SK-N-SH treated with all-trans-retinoic acid at 6 μM for 48 hours (cell line): ENCODE results near the gene ATP4B.

ENCODE experiments used
- ARNTL ChIP-seq: fragments of 450-650 bp; formaldehyde crosslinking; IDR thresholded peaks from 2 replicates; pipeline ENCODE4 v1.5.0; 2020; ENCODE audit warnings: low read depth, mild to moderate bottlenecking, moderate library complexity, borderline replicate concordance
- RARB ChIP-seq: fragments of 250-450 bp; sonication (Bioruptor Pico); IDR thresholded peaks from 2 replicates; pipeline ENCODE4 v1.8.0; 2021; ENCODE audit warnings: mild to moderate bottlenecking, moderate library complexity
- TOX ChIP-seq: fragments of 250-450 bp; sonication (Bioruptor Pico); IDR thresholded peaks from 2 replicates; pipeline ENCODE4 v1.8.0; 2021; ENCODE audit warnings: mild to moderate bottlenecking, moderate library complexity, borderline replicate concordance
- ZFP3 ChIP-seq: fragments of 250-450 bp; sonication (Bioruptor Pico); IDR thresholded peaks from 2 replicates; pipeline ENCODE4 v1.5.0; 2020; ENCODE audit warnings: mild to moderate bottlenecking, moderate library complexity
- ZFP30 ChIP-seq: fragments of 450-650 bp; formaldehyde crosslinking; IDR thresholded peaks from 2 replicates; pipeline ENCODE4 v1.5.0; 2022; ENCODE audit warnings: mild to moderate bottlenecking, moderate library complexity
- ZNF565 ChIP-seq: fragments of 450-650 bp; formaldehyde crosslinking; conservative IDR thresholded peaks from 2 replicates; pipeline ENCODE4 v1.5.0; 2020; ENCODE audit warnings: low read depth, mild to moderate bottlenecking, moderate library complexity
- ZNF8 ChIP-seq: fragments of 450-650 bp; formaldehyde crosslinking; IDR thresholded peaks from 2 replicates; pipeline ENCODE4 v1.5.0; 2020; ENCODE audit warnings: mild to moderate bottlenecking, moderate library complexity
- TF ChIP-seq, protein P1 (sequence below): fragments of 250-450 bp; sonication (Bioruptor Pico); IDR thresholded peaks from 2 replicates; pipeline ENCODE4 v1.5.1; 2020; ENCODE audit warnings: low read depth, mild to moderate bottlenecking, moderate library complexity
- TF ChIP-seq, protein P2 (sequence below): fragments of 250-450 bp; sonication (Bioruptor Pico); IDR thresholded peaks from 2 replicates; pipeline ENCODE4 v1.8.0; 2020; ENCODE audit warnings: mild to moderate bottlenecking, moderate library complexity, borderline replicate concordance

DNA sequence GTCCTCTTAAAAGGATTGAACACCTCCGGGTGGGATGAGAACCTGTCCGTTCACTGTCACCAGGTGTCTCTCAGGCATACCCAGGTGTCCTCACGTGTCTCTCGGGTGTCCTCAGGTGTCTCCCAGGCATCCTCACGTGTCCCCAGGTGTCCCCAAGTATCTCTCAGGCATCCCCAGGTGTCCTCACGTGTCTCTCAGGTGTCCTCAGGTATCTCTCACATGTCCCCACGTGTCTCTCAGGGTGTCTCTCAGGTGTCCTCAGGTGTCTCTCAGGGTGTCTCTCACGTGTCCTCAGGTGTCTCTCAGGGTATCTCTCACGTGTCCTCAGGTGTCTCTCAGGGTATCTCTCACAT is 33.8 kb downstream of the ATP4B start:
- TF ChIP-seq ZFP3 (CRISPR knock-in tag), result no peak
- no peak for TF ChIP-seq RARB (CRISPR knock-in tag)
- no peak for TF ChIP-seq ZNF565 (CRISPR knock-in tag)
- no peak for TF ChIP-seq TOX (CRISPR knock-in tag)
- TF ChIP-seq, protein P1, sequence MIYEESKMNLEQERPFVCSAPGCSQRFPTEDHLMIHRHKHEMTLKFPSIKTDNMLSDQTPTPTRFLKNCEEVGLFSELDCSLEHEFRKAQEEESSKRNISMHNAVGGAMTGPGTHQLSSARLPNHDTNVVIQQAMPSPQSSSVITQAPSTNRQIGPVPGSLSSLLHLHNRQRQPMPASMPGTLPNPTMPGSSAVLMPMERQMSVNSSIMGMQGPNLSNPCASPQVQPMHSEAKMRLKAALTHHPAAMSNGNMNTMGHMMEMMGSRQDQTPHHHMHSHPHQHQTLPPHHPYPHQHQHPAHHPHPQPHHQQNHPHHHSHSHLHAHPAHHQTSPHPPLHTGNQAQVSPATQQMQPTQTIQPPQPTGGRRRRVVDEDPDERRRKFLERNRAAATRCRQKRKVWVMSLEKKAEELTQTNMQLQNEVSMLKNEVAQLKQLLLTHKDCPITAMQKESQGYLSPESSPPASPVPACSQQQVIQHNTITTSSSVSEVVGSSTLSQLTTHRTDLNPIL (CRISPR knock-in tag), result no peak
- TF ChIP-seq ZFP30 (CRISPR knock-in tag), result no peak
- no peak for TF ChIP-seq ARNTL (CRISPR knock-in tag)
- no peak for TF ChIP-seq ZNF8 (CRISPR knock-in tag)
- TF ChIP-seq, protein P2, sequence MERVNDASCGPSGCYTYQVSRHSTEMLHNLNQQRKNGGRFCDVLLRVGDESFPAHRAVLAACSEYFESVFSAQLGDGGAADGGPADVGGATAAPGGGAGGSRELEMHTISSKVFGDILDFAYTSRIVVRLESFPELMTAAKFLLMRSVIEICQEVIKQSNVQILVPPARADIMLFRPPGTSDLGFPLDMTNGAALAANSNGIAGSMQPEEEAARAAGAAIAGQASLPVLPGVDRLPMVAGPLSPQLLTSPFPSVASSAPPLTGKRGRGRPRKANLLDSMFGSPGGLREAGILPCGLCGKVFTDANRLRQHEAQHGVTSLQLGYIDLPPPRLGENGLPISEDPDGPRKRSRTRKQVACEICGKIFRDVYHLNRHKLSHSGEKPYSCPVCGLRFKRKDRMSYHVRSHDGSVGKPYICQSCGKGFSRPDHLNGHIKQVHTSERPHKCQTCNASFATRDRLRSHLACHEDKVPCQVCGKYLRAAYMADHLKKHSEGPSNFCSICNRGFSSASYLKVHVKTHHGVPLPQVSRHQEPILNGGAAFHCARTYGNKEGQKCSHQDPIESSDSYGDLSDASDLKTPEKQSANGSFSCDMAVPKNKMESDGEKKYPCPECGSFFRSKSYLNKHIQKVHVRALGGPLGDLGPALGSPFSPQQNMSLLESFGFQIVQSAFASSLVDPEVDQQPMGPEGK, result no peak
